ENCODE results near the gene BTRC.

The BTRC gene

GRCh38 chr10:101557541-101557940 is 203.6 kb downstream of the BTRC start:
- Histone ChIP-seq H3K27me3 (ENCODE audit: control insufficient read depth in 2 of 2, insufficient read depth in 2 of 2, low read length in 2 of 2) (peaks cover 0 to 4% of the 10 kb centered on the region in 2 donors), H3K9ac (ENCODE audit: low read depth in 1 of 2, low read length in 2 of 2) (no peak overlapping the region), H3K36me3 (ENCODE audit: control insufficient read depth in 2 of 2, insufficient read depth in 2 of 2, low read length in 2 of 2) (peaks cover 8 to 12% of the 10 kb centered on the region in 2 donors), H3K4me1 (ENCODE audit: control insufficient read depth in 2 of 2, insufficient read depth in 2 of 2, low read length in 2 of 2) (no peaks in the 10 kb centered on the region), H3K9me3 (ENCODE audit: control insufficient read depth in 2 of 2, low read length in 2 of 2) (no peaks in the 10 kb centered on the region), H3K4me3 (ENCODE audit: low read length in 2 of 2) (no peak overlapping the region), H3K27ac (ENCODE audit: low read depth in 2 of 2, low read length in 2 of 2) (no peak overlapping the region)

GRCh38 chr10:101558204-101558603 is 204.2 kb downstream of the BTRC start:
- Histone ChIP-seq H3K9me3 (ENCODE audit: control insufficient read depth in 2 of 2, low read length in 2 of 2) (no peaks in the 10 kb centered on the region), H3K36me3 (ENCODE audit: control insufficient read depth in 2 of 2, insufficient read depth in 2 of 2, low read length in 2 of 2) (peaks cover 4 to 6% of the 10 kb centered on the region in 2 donors), H3K4me1 (ENCODE audit: control insufficient read depth in 2 of 2, insufficient read depth in 2 of 2, low read length in 2 of 2) (no peaks in the 10 kb centered on the region), H3K4me3 (ENCODE audit: low read length in 2 of 2) (no peak overlapping the region), H3K27me3 (ENCODE audit: control insufficient read depth in 2 of 2, insufficient read depth in 2 of 2, low read length in 2 of 2) (peaks cover 0 to 4% of the 10 kb centered on the region in 2 donors), H3K9ac (ENCODE audit: low read depth in 1 of 2, low read length in 2 of 2) (no peak overlapping the region), H3K27ac (ENCODE audit: low read depth in 2 of 2, low read length in 2 of 2) (no peak overlapping the region)

- no peaks in the 10 kb centered on the region for H3K4me1 ChIP-seq (ENCODE audit: control insufficient read depth in 2 of 2, insufficient read depth in 2 of 2, low read length in 2 of 2)
- no peak overlapping the region for H3K27ac ChIP-seq (ENCODE audit: low read depth in 2 of 2, low read length in 2 of 2)
- peaks cover 0 to 4% of the 10 kb centered on the region in 2 donors for H3K36me3 ChIP-seq (ENCODE audit: control insufficient read depth in 2 of 2, insufficient read depth in 2 of 2, low read length in 2 of 2)
- no peak overlapping the region for H3K4me3 ChIP-seq (ENCODE audit: low read length in 2 of 2)
- peaks cover 0 to 9% of the 10 kb centered on the region in 2 donors for H3K27me3 ChIP-seq (ENCODE audit: control insufficient read depth in 2 of 2, insufficient read depth in 2 of 2, low read length in 2 of 2)
- H3K9ac ChIP-seq (ENCODE audit: low read depth in 1 of 2, low read length in 2 of 2), result no peak overlapping the region
- H3K9me3 ChIP-seq (ENCODE audit: control insufficient read depth in 2 of 2, low read length in 2 of 2), result no peaks in the 10 kb centered on the region
Measured at GRCh38 chr10:101558671-101559595, 205.0 kb downstream of the BTRC start.

GRCh38 chr10:101559596-101560297 is 205.8 kb downstream of the BTRC start:
- H3K4me3 ChIP-seq (ENCODE audit: low read length in 2 of 2), result no peak overlapping the region

GRCh38 chr10:101560298-101561067 is 206.5 kb downstream of the BTRC start:
- Histone ChIP-seq H3K4me3 (ENCODE audit: low read length in 2 of 2) (no peak overlapping the region), H3K4me1 (ENCODE audit: control insufficient read depth in 2 of 2, insufficient read depth in 2 of 2, low read length in 2 of 2) (no peaks in the 10 kb centered on the region), H3K27me3 (ENCODE audit: control insufficient read depth in 2 of 2, insufficient read depth in 2 of 2, low read length in 2 of 2) (peaks cover 6 to 17% of the 10 kb centered on the region in 2 donors), H3K36me3 (ENCODE audit: control insufficient read depth in 2 of 2, insufficient read depth in 2 of 2, low read length in 2 of 2) (peaks cover 0 to under 1% of the 10 kb centered on the region in 2 donors), H3K9me3 (ENCODE audit: control insufficient read depth in 2 of 2, low read length in 2 of 2) (no peaks in the 10 kb centered on the region), H3K27ac (ENCODE audit: low read depth in 2 of 2, low read length in 2 of 2) (no peak overlapping the region), H3K9ac (ENCODE audit: low read depth in 1 of 2, low read length in 2 of 2) (no peak overlapping the region)

More at GRCh38 chr10:101559596-101560297, 205.8 kb downstream of the BTRC start:
- Histone ChIP-seq H3K27ac (ENCODE audit: low read depth in 2 of 2, low read length in 2 of 2) (no peak overlapping the region), H3K4me1 (ENCODE audit: control insufficient read depth in 2 of 2, insufficient read depth in 2 of 2, low read length in 2 of 2) (no peaks in the 10 kb centered on the region), H3K36me3 (ENCODE audit: control insufficient read depth in 2 of 2, insufficient read depth in 2 of 2, low read length in 2 of 2) (peaks cover 0 to 4% of the 10 kb centered on the region in 2 donors), H3K9ac (ENCODE audit: low read depth in 1 of 2, low read length in 2 of 2) (no peak overlapping the region), H3K27me3 (ENCODE audit: control insufficient read depth in 2 of 2, insufficient read depth in 2 of 2, low read length in 2 of 2) (peaks cover 0 to 11% of the 10 kb centered on the region in 2 donors), H3K9me3 (ENCODE audit: control insufficient read depth in 2 of 2, low read length in 2 of 2) (no peaks in the 10 kb centered on the region)

GRCh38 chr10:101561068-101561915 is 207.3 kb downstream of the BTRC start:
- Histone ChIP-seq H3K27me3 (ENCODE audit: control insufficient read depth in 2 of 2, insufficient read depth in 2 of 2, low read length in 2 of 2) (peaks cover 11 to 25% of the 10 kb centered on the region in 2 donors), H3K27ac (ENCODE audit: low read depth in 2 of 2, low read length in 2 of 2) (no peak overlapping the region), H3K4me1 (ENCODE audit: control insufficient read depth in 2 of 2, insufficient read depth in 2 of 2, low read length in 2 of 2) (no peaks in the 10 kb centered on the region), H3K9me3 (ENCODE audit: control insufficient read depth in 2 of 2, low read length in 2 of 2) (no peaks in the 10 kb centered on the region), H3K36me3 (ENCODE audit: control insufficient read depth in 2 of 2, insufficient read depth in 2 of 2, low read length in 2 of 2) (no peaks in the 10 kb centered on the region), H3K4me3 (ENCODE audit: low read length in 2 of 2) (no peak overlapping the region), H3K9ac (ENCODE audit: low read depth in 1 of 2, low read length in 2 of 2) (no peak overlapping the region)

- no peaks in the 10 kb centered on the region for H3K9me3 ChIP-seq (ENCODE audit: control insufficient read depth in 2 of 2, low read length in 2 of 2)
- no peak overlapping the region for H3K4me3 ChIP-seq (ENCODE audit: low read length in 2 of 2)
- H3K4me1 ChIP-seq (ENCODE audit: control insufficient read depth in 2 of 2, insufficient read depth in 2 of 2, low read length in 2 of 2), result no peaks in the 10 kb centered on the region
- H3K27me3 ChIP-seq (ENCODE audit: control insufficient read depth in 2 of 2, insufficient read depth in 2 of 2, low read length in 2 of 2), result peaks cover 17 to 33% of the 10 kb centered on the region in 2 donors
- H3K36me3 ChIP-seq (ENCODE audit: control insufficient read depth in 2 of 2, insufficient read depth in 2 of 2, low read length in 2 of 2), result no peaks in the 10 kb centered on the region
- no peak overlapping the region for H3K27ac ChIP-seq (ENCODE audit: low read depth in 2 of 2, low read length in 2 of 2)
- H3K9ac ChIP-seq (ENCODE audit: low read depth in 1 of 2, low read length in 2 of 2), result no peak overlapping the region
Measured at GRCh38 chr10:101562231-101562630, 208.3 kb downstream of the BTRC start.

- H3K27me3 ChIP-seq (ENCODE audit: control insufficient read depth in 2 of 2, insufficient read depth in 2 of 2, low read length in 2 of 2), result peaks cover 22 to 40% of the 10 kb centered on the region in 2 donors
- no peaks in the 10 kb centered on the region for H3K4me1 ChIP-seq (ENCODE audit: control insufficient read depth in 2 of 2, insufficient read depth in 2 of 2, low read length in 2 of 2)
- H3K27ac ChIP-seq (ENCODE audit: low read depth in 2 of 2, low read length in 2 of 2), result no peak overlapping the region
- no peaks in the 10 kb centered on the region for H3K36me3 ChIP-seq (ENCODE audit: control insufficient read depth in 2 of 2, insufficient read depth in 2 of 2, low read length in 2 of 2)
- H3K9ac ChIP-seq (ENCODE audit: low read depth in 1 of 2, low read length in 2 of 2), result no peak overlapping the region
- no peak overlapping the region for H3K4me3 ChIP-seq (ENCODE audit: low read length in 2 of 2)
- H3K9me3 ChIP-seq (ENCODE audit: control insufficient read depth in 2 of 2, low read length in 2 of 2), result no peaks in the 10 kb centered on the region
Measured at GRCh38 chr10:101563007-101563406, 209.0 kb downstream of the BTRC start.

- H3K9ac ChIP-seq (ENCODE audit: low read depth in 1 of 2, low read length in 2 of 2), result no peak overlapping the region
- H3K36me3 ChIP-seq (ENCODE audit: control insufficient read depth in 2 of 2, insufficient read depth in 2 of 2, low read length in 2 of 2), result no peaks in the 10 kb centered on the region
- H3K9me3 ChIP-seq (ENCODE audit: control insufficient read depth in 2 of 2, low read length in 2 of 2), result no peaks in the 10 kb centered on the region
- H3K27me3 ChIP-seq (ENCODE audit: control insufficient read depth in 2 of 2, insufficient read depth in 2 of 2, low read length in 2 of 2), result peaks cover 28 to 45% of the 10 kb centered on the region in 2 donors
- no peak overlapping the region for H3K4me3 ChIP-seq (ENCODE audit: low read length in 2 of 2)
- H3K4me1 ChIP-seq (ENCODE audit: control insufficient read depth in 2 of 2, insufficient read depth in 2 of 2, low read length in 2 of 2), result no peaks in the 10 kb centered on the region
- H3K27ac ChIP-seq (ENCODE audit: low read depth in 2 of 2, low read length in 2 of 2), result no peak overlapping the region
Measured at GRCh38 chr10:101563497-101564040, 209.6 kb downstream of the BTRC start.

Data from mucosa of rectum (tissue), 2 donors.